Nephron progenitor cell (in vitro differentiated cells): Measurements from ENCODE around the gene YBX2.

Source experiments
- DNase-seq: peaks from one replicate; pipeline ENCODE4 v3.0.0; 2021
- H3K27ac Mint-ChIP-seq: 2 replicates; pipeline ENCODE4 v1.8.0; 2021; ENCODE audit warnings: mild to moderate bottlenecking, moderate library complexity, mixed read lengths
- H3K27me3 Mint-ChIP-seq: 2 replicates; pipeline ENCODE4 v1.8.0; 2021; ENCODE audit warnings: mild to moderate bottlenecking, low read depth, mixed read lengths; ENCODE audit not compliant: poor library complexity
- H3K36me3 Mint-ChIP-seq: 2 replicates; pipeline ENCODE4 v1.8.0; 2021; ENCODE audit warnings: low read depth, mixed read lengths
- H3K4me1 Mint-ChIP-seq: 2 replicates; pipeline ENCODE4 v1.8.0; 2021; ENCODE audit warnings: mixed read lengths
- H3K4me3 Mint-ChIP-seq: 2 replicates; pipeline ENCODE4 v1.8.0; 2021; ENCODE audit warnings: mild to moderate bottlenecking, moderate library complexity, mixed read lengths
- H3K9me3 Mint-ChIP-seq: 2 replicates; pipeline ENCODE4 v1.8.0; 2021; ENCODE audit warnings: mild to moderate bottlenecking, moderate library complexity, mixed read lengths
- TF ChIP-seq, protein P1 (sequence below): fragments of 200-600 bp; sonication (generic); IDR thresholded peaks from 2 replicates; pipeline ENCODE4 v1.5.0; 2021; ENCODE audit warnings: antibody characterized with exemption

YBX2 gene

DNA sequence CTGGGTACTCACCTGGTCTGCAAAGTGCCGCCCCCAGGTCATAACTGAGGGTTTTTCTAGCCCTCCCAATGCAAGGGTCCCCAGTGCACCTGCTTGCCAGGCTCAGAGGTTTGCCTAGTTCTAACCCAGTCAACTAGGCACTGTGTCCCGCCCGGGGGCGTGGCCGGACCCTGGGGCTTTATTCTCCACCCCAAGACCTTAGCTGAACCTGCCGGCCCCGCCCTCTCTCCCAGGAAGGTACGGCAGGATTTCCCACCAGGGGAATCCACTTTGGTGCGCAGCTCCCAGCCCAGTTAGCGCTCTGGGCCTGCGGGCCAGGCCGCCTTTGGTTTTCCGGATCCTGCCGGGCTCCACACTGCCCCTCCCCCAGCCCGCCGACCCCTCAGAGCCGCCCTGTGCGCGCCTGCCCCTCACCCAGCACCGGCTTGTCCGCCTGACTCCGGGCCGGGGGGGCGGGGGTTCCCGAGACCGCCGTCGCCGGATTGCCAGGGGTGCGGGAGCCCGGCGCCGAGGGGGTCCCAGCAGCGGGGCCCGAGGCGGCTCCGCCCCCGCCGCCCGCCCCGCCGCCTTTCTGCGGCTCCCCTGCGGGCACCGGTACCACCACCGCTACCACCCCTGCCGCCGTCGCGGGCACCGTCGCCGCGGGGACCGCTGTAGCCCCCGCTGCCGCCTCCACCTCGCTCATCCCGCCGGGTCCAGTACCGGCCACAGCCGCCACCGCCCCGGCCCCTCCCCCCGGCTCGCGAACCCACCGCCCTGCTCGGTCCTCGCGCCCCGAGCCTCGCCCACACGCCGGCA, 424 bp downstream of the YBX2 start:
- Mint-ChIP-seq H3K4me1 (peaks cover 51% of the 10 kb centered on the region), H3K27ac (no peak overlapping the region), H3K4me3 (peak overlapping the region; percentile 64), H3K9me3 (no peaks in the 10 kb centered on the region), H3K27me3 (peaks cover 63% of the 10 kb centered on the region), H3K36me3 (no peaks in the 10 kb centered on the region)
- TF ChIP-seq, protein P1, sequence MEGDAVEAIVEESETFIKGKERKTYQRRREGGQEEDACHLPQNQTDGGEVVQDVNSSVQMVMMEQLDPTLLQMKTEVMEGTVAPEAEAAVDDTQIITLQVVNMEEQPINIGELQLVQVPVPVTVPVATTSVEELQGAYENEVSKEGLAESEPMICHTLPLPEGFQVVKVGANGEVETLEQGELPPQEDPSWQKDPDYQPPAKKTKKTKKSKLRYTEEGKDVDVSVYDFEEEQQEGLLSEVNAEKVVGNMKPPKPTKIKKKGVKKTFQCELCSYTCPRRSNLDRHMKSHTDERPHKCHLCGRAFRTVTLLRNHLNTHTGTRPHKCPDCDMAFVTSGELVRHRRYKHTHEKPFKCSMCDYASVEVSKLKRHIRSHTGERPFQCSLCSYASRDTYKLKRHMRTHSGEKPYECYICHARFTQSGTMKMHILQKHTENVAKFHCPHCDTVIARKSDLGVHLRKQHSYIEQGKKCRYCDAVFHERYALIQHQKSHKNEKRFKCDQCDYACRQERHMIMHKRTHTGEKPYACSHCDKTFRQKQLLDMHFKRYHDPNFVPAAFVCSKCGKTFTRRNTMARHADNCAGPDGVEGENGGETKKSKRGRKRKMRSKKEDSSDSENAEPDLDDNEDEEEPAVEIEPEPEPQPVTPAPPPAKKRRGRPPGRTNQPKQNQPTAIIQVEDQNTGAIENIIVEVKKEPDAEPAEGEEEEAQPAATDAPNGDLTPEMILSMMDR, result no peak
- DNase-seq, result peak; percentile 56

DNA sequence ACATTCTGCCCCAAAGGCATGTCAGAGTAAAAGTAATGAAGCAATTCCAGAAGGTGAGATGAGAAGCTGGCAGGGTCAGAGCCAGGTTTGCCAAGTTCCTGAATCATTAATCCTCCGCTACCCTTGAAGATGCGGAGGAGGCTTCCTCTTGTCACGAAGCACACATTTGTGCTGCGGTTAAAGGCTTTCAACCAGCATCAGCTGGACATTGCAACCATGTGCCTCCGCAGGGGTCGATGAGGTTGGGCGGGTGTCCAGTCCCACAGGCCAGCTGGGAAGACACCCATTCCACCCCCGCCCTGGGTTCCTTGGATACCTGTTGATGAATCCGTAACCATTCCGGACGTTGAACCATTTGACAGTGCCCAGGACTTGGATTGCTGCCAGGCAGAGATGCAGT, 1.3 kb downstream of the YBX2 start:
- Mint-ChIP-seq H3K4me1 (peaks cover 59% of the 10 kb centered on the region), H3K36me3 (no peaks in the 10 kb centered on the region), H3K27me3 (peaks cover 55% of the 10 kb centered on the region), H3K27ac (no peak overlapping the region), H3K9me3 (no peaks in the 10 kb centered on the region), H3K4me3 (peak overlapping the region; percentile 64)
- TF ChIP-seq, protein P1, result no peak
- DNase-seq, result no peak

DNA sequence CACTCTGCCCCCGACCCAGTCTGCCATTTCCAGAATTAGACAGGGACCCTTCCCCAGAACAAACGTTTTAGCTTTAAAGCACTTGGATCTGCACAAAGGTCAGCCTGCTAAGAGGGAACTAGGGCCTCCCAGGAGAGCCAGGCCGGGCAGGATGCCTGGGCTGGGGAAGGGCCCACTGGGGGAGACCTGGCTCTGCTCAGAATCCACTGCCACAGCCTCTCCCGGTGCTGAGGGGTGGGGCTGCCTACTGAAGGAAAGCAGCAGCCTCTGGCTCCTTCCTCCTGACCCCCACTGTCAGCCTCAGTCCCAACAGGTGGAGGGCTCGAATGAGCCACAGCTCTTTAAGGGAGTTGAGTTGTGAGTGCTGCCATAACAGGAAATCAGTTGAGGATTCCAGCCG, 1.7 kb downstream of the YBX2 start:
- TF ChIP-seq, protein P1, result no peak
- Mint-ChIP-seq H3K9me3 (no peaks in the 10 kb centered on the region), H3K4me1 (peaks cover 63% of the 10 kb centered on the region), H3K36me3 (no peaks in the 10 kb centered on the region), H3K4me3 (peak overlapping the region; percentile 54), H3K27me3 (peaks cover 50% of the 10 kb centered on the region), H3K27ac (no peak overlapping the region)
- DNase-seq, result no peak

DNA sequence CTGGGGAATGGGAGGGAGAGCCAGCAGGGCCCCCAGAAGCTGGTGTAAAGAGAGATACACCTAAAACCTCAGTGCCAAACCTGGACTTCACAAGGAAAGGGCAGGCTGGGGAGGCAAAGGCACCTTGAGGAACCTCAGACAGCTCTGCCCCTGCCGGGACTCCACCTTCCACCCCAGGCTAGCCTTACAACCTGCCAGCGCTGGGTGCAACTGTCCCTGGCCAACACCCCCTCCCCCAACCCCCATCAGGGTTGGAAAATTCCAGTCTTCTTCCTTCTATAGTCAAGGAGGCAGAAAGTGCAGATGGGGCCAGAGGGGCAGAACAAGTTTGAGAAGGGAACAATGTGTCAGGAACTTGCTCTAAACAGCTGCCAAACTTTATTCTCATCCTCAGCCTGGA, 2.2 kb downstream of the YBX2 start:
- TF ChIP-seq, protein P1, result no peak
- no peak for DNase-seq
- Mint-ChIP-seq H3K9me3 (no peaks in the 10 kb centered on the region), H3K4me1 (peaks cover 68% of the 10 kb centered on the region), H3K27ac (no peak overlapping the region), H3K4me3 (no peak overlapping the region), H3K27me3 (peaks cover 49% of the 10 kb centered on the region), H3K36me3 (no peaks in the 10 kb centered on the region)

DNA sequence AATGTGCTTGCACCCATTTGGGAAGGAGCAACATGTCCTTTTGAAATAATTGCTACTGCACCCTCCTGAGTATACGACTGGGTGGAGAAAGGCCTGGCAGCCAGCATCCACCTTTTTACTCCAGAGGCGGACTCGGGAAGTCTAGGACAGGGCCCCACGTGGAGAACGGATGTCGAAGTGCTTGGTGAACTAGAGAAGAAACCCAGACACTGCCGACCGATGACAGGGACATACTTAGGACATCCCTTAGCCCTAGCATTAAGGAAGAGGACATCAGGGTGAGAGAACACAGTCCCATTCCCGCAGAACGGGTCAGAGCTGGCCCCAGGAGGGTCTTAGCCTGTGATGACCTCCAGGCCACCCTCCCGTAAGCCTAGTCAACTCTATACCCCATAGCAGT, 3.8 kb downstream of the YBX2 start:
- no peak for DNase-seq
- TF ChIP-seq, protein P1, result no peak
- Mint-ChIP-seq H3K27ac (no peak overlapping the region), H3K4me1 (peaks cover 70% of the 10 kb centered on the region), H3K27me3 (peaks cover 35% of the 10 kb centered on the region), H3K36me3 (peaks cover 8% of the 10 kb centered on the region), H3K4me3 (no peak overlapping the region), H3K9me3 (no peaks in the 10 kb centered on the region)

DNA sequence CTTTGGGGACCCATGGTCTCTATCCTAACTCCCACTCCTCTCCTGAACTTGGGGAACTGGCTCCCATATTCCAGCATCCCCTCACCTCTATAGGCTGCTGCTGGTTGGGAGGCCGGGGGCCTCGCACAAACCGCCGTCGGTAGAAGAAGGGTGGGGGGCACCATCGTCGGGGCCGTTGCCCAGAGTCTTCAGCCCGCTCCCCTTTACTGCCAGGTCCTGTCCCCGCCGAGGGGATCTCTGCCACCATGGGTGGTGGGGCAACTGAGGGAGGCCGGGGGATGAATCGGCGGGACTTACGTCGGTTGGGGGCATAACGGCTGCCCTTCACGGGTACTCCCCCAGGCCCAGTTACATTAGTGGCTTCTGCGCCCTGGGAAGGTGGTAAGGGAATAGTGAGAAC, 4.3 kb downstream of the YBX2 start:
- peaks cover 9% of the 10 kb centered on the region for H3K36me3 Mint-ChIP-seq
- H3K4me3 Mint-ChIP-seq, result no peak overlapping the region
- TF ChIP-seq, protein P1, result no peak
- no peaks in the 10 kb centered on the region for H3K9me3 Mint-ChIP-seq
- no peak for DNase-seq
- H3K27ac Mint-ChIP-seq, result no peak overlapping the region
- peaks cover 30% of the 10 kb centered on the region for H3K27me3 Mint-ChIP-seq
- H3K4me1 Mint-ChIP-seq, result peaks cover 68% of the 10 kb centered on the region
